ENCODE results near the gene INTS6.

DNA sequence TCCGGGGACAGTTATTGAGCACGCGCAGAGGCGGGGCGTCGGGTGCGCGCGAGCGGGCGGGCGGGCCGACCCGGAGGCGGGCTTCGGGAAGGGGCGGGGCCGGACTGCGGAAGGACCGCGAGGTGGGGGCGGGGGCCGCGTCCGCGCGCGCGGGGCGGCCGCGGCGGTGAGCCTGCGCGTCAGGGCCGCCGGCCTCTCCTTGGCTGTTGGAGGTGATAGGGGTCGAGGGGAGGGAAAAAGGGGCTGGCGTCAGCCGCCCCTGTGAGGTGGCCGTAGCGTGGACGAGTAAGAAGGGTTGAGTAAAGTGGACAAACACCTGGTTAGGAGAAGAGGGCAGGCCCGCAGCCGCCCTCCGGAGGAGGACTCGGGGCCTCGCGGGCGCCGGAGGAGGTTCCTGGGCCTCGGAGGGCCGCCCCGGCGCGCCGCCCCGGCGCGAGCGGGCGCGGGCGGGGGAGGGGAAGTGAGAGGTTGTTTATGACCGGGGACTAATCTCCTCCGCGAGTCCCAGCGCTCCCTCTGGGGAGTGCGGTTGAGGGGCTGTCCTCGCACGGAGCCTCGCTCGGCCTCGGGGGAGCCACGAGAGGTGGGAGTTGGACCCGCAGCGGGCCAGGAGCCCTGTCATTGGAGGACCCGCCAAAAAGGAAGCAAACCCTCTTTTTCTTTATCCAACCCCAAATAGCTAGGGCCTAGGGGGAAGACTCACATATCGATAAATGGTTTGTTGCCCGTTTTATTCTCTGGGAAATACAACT is 547 bp upstream of the INTS6 start:
- TF ChIP-seq, protein P1, sequence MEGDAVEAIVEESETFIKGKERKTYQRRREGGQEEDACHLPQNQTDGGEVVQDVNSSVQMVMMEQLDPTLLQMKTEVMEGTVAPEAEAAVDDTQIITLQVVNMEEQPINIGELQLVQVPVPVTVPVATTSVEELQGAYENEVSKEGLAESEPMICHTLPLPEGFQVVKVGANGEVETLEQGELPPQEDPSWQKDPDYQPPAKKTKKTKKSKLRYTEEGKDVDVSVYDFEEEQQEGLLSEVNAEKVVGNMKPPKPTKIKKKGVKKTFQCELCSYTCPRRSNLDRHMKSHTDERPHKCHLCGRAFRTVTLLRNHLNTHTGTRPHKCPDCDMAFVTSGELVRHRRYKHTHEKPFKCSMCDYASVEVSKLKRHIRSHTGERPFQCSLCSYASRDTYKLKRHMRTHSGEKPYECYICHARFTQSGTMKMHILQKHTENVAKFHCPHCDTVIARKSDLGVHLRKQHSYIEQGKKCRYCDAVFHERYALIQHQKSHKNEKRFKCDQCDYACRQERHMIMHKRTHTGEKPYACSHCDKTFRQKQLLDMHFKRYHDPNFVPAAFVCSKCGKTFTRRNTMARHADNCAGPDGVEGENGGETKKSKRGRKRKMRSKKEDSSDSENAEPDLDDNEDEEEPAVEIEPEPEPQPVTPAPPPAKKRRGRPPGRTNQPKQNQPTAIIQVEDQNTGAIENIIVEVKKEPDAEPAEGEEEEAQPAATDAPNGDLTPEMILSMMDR (conservative IDR thresholded peaks at IDR 0.05) = no peak
- TF ChIP-seq EZH2 (IDR thresholded peaks at IDR 0.05; ENCODE audit: low read depth) = no peak
